Measurements from ENCODE around the gene GSTM1. TPM values are rescaled to one million over a fixed set of nuclear protein-coding genes. Genes with fewer than 3 reads are reported as not detected.

Gene GSTM1
- total and polyA plus RNA-seq, 12 donors: 0.11 to 301 (median 132) TPM; not detected in 6

DNA sequence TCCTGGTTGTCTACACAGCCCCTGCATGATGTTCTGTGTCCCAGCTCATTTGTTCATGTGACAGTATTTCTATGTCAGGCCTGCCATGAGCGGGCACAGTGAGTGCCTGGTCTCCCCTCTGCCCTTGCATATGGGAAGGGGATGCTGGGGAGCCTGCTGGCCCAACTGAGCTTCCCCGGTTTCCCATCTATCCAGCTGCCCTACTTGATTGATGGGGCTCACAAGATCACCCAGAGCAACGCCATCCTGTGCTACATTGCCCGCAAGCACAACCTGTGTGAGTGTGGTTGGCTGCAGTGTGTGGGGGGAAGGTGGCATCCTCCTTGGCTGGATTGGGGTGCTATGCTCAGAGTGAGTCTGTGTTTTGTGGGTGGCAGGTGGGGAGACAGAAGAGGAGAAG is 30.2 kb upstream of the GSTM1 start:
- Histone ChIP-seq H3K27me3 (no peaks in the 10 kb centered on the region), H3K27ac (no peak overlapping the region), H3K4me1 (replicated peaks in 1 of 2) (peaks cover 7 to 11% of the 10 kb centered on the region in 2 donors), H3K36me3 (replicated peaks in 1 of 2) (peaks cover 0 to 23% of the 10 kb centered on the region in 2 donors), H3K4me3 (no peak overlapping the region), H3K9me3 (replicated peaks in 1 of 3) (no peaks in the 10 kb centered on the region)
- DNase-seq: peak in 1 of 7 donors; percentile 48
- intact Hi-C loops (cut with DNase I): loop anchor here in 1 of 2 donors (10.0 kb wide), 1 partner anchor 327 kb away; the partner anchor contains the start of gene AHCYL1
- TF ChIP-seq, protein P1, sequence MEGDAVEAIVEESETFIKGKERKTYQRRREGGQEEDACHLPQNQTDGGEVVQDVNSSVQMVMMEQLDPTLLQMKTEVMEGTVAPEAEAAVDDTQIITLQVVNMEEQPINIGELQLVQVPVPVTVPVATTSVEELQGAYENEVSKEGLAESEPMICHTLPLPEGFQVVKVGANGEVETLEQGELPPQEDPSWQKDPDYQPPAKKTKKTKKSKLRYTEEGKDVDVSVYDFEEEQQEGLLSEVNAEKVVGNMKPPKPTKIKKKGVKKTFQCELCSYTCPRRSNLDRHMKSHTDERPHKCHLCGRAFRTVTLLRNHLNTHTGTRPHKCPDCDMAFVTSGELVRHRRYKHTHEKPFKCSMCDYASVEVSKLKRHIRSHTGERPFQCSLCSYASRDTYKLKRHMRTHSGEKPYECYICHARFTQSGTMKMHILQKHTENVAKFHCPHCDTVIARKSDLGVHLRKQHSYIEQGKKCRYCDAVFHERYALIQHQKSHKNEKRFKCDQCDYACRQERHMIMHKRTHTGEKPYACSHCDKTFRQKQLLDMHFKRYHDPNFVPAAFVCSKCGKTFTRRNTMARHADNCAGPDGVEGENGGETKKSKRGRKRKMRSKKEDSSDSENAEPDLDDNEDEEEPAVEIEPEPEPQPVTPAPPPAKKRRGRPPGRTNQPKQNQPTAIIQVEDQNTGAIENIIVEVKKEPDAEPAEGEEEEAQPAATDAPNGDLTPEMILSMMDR (IDR thresholded peaks at IDR 0.05): no peak
- TF ChIP-seq POLR2A (IDR thresholded peaks at IDR 0.05): no peak
- 93 to 100% (median 97%) methylated on average over 2 to 4 of the region's 4 CpGs for WGBS, 4 donors

DNA sequence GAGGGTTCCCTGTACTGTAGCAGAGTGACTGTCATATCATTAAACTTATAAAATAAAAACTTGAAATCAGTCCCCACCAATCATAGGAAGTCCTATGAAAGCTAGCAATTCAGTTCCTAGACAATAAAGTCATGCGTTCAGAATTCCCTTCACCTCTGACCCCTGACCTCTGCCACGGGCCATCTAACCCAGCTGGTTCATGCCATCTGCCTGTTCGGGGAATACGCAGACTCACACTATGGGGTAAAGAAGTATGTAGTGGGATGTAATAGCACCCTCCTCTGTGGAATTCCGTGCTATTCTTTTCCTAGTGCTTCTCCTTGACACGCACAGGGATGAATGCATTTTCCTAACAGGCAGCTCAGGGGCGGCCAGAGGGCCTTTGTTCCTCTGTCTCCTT is 29.6 kb upstream of the GSTM1 start:
- 76 to 83% (median 81%) methylated on average over 7 of the region's 7 CpGs for WGBS, 4 donors
- no peak for TF ChIP-seq POLR2A (IDR thresholded peaks at IDR 0.05)
- TF ChIP-seq, protein P1 (IDR thresholded peaks at IDR 0.05): no peak
- no peaks in the 10 kb centered on the region for H3K9me3 ChIP-seq (replicated peaks in 1 of 3)
- H3K27me3 ChIP-seq: no peaks in the 10 kb centered on the region
- H3K4me3 ChIP-seq: no peak overlapping the region
- H3K36me3 ChIP-seq (replicated peaks in 1 of 2): peaks cover 0 to 23% of the 10 kb centered on the region in 2 donors
- peaks cover 7 to 11% of the 10 kb centered on the region in 2 donors for H3K4me1 ChIP-seq (replicated peaks in 1 of 2)
- no peak for DNase-seq
- H3K27ac ChIP-seq: no peak overlapping the region
- intact Hi-C loops (cut with DNase I): loop anchor here in 1 of 2 donors (10.0 kb wide), 1 partner anchor 327 kb away; the partner anchor contains the start of gene AHCYL1

DNA sequence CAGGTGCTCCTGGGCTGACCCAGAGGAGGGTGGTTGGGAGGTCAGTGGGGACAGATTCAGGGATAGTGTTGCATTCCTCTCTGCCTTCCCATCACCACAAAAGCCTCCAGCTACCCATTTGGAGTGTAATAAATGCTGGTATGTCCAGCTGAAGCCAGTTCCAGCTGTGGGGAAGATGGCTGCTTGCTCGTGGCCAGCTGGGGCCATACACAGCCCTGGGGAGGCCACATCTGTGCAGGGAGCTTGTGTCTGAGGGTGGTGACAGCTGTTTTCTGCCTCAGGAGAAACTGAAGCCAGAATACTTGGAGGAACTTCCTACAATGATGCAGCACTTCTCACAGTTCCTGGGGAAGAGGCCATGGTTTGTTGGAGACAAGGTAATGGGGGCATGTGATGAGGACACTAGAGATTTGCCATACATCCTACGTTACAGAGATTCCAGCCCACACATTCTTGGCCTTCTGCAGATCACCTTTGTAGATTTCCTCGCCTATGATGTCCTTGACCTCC is 29.0 kb upstream of the GSTM1 start:
- intact Hi-C loops (cut with DNase I): loop anchor here in 1 of 2 donors (10.0 kb wide), 1 partner anchor 326 kb away; the partner anchor contains the start of gene AHCYL1
- no peak for DNase-seq
- H3K4me1 ChIP-seq (replicated peaks in 1 of 2): peaks cover 7 to 11% of the 10 kb centered on the region in 2 donors
- H3K27me3 ChIP-seq: no peaks in the 10 kb centered on the region
- TF ChIP-seq, protein P1 (IDR thresholded peaks at IDR 0.05): no peak
- no peak for TF ChIP-seq POLR2A (IDR thresholded peaks at IDR 0.05)
- no peaks in the 10 kb centered on the region for H3K9me3 ChIP-seq (replicated peaks in 1 of 3)
- 43 to 55% (median 47%) methylated on average over 3 of the region's 3 CpGs for WGBS, 4 donors
- H3K36me3 ChIP-seq (replicated peaks in 1 of 2): peaks cover 0 to 23% of the 10 kb centered on the region in 2 donors
- no peak overlapping the region for H3K4me3 ChIP-seq
- no peak overlapping the region for H3K27ac ChIP-seq

DNA sequence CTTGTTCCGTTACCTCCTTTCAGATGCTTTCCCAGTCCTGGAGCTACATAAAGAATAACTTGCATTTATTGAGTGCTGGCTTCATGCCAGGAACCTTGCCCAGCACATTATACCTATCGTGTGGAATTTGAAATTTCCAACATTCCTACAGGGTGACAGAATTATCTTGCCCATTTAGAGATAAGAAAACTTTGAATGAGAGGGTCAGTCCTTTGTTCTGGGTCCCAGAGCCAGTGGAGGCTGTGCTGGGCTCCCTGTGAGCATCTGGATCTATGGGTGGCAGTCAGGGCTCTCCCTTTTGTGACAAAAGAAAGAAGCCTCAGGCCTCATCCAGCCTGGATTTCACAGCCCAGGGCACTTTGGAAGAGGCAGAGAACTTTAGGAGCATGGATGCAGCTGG is 28.5 kb upstream of the GSTM1 start:
- no peaks in the 10 kb centered on the region for H3K27me3 ChIP-seq
- H3K4me3 ChIP-seq: no peak overlapping the region
- H3K9me3 ChIP-seq (replicated peaks in 1 of 3): no peaks in the 10 kb centered on the region
- TF ChIP-seq POLR2A (IDR thresholded peaks at IDR 0.05): no peak
- TF ChIP-seq, protein P1 (IDR thresholded peaks at IDR 0.05): no peak
- H3K27ac ChIP-seq: peak overlapping the region in 1 of 5 donors; percentile 13
- intact Hi-C loops (cut with DNase I): loop anchor here in 1 of 2 donors (10.0 kb wide), 1 partner anchor 326 kb away; the partner anchor contains the start of gene AHCYL1
- H3K4me1 ChIP-seq (replicated peaks in 1 of 2): peaks cover 7 to 11% of the 10 kb centered on the region in 2 donors
- peaks cover 0 to 23% of the 10 kb centered on the region in 2 donors for H3K36me3 ChIP-seq (replicated peaks in 1 of 2)
- 59 to 68% (median 61%) methylated on average over 2 of the region's 2 CpGs for WGBS, 4 donors
- no peak for DNase-seq
